Inferior parietal cortex (tissue), 1 donor: ENCODE measurements around the gene NEU1.

Experiments
- DNase-seq: peaks from one replicate; pipeline ENCODE4 v3.0.0-alpha.2; 2016; ENCODE audit errors: extremely low spot score

NEU1 gene

DNA sequence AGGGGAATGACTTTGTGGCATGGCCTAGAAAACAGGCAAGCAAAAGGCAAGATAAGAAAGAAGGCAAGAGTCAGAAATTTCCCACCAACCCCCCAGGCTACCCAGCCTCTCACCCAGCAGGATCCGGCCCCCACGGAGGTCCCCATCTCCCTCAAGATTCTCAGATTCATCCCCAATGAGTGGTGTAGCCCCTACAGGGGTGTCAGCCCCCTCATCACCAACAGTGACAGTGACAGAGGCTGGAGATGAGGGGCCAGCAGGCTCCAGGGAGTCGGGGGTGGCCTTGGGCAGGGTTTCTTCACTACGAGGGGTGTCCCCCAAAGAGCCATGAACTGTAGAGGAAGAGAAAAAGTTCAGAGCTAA, 33.9 kb upstream of the NEU1 start:
- DNase-seq = no peak

DNA sequence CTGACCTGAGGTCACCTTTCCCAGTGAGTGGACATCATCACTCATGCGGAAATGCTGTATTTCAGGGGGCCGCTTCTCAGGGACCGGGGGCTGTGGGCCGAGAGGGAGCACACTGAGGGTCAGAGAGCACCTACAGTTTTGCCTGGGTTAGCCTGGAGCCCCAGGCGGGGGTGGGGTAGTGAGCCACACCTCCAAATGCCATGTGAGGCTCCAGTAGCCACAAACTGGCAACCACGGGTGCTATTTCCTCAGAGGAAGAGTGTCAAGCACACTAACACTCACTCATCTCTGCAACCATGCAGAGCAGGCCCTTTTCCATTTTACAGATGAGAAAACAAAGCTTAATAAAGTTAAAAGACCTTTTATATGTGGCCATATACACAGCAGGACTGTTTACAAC, 30.2 kb upstream of the NEU1 start:
- DNase-seq = no peak

DNA sequence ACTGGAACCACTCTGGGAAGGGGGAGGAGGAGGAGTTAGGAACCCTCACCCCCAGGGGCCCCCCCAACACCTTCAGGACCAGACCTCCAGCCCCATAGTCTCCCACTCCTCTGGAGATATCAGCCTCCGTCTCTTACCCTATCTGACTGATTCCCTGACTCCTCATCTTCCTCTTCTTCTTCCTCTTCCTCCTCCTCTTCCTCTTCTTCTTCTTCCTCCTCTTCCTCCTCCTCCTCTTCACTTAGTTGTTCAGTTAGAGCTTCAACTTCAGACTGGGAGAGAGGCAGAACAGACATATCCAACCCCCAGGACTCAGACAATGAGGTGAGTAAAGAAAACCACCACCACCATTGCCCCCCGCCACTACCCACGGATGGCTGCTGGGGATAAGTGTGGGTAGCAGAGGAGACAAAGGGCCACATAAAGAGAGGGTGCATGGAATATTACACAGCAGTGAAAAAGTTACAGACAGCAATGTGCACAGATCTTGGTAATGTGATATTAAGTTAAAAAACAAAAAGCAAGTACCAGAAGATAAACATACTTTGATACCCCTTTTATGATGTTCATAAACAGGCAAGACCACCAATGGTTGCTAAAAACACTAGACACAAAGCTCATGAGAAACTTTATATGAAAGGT, 26.8 kb upstream of the NEU1 start:
- DNase-seq = no peak

DNA sequence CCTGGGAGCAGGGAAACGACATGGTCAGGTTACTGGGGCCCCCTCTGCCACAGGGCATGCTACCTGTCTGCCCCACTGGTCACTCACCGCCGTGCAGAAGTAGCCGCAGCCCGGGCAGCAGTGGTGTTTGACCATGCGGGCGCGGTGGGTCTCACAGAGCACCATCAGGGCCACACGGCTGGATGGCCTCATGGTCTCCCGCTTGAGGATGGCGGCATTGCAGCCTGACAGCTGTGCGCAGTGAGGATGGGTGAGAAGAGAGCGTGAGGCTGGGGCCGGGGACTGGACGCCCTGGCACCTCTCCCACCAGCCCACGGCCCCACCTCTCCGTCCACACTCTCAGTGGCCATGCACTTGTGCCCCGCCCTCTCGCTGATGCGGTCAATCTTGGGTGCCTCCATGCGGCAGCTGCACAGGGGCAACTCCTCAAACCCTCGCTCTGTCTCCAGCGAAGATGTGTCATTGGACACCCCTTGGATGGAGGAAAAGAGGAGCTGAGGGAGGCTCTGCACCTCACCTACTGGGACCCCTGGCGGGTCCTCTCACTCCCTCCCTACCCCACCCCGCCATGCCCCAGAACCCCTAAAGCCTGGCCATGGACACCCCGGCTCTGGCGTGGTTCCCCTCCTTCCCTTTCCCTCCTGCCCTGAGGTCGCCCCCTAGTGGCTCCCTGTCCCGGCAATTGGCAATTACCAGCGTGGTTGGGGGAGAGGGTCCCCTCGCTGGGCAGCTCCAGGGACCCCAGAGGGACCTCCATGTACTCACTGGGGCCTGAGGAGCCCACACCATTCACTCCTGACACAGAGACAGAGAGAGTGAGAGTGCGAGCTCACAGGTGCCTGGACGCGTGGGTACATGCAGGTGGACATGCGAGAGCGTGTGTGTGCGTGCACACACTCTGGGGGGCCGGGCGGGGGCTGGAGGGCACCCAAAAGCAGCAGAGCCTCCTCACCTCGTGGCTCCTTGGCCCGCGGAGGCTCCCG, 25.9 kb upstream of the NEU1 start:
- peak; percentile 17 for DNase-seq

GRCh38 chr6:31887173-31888007, 24.8 kb upstream of the NEU1 start:
- no peak for DNase-seq

DNA sequence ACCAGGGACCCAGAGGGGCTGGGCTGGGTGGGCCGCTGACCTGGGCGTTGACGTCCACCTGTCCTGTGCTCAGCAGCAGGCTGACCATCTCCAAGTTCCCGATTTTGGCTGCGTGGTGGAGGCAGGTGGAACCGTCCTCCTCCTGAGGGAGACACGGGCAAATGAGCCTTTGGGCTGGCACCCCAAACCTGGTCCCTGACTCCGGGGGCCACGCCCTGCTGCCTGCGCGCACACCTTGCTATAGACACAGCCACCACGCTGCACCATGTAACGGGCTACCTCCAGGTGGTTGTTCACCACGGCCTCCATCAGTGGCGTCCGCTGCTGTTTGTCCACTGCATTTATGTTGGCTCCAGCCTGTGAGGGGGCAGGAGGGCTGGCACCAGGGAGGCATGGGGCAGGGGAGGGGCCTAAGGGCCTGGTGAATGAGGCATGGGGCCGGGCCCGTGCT, 23.9 kb upstream of the NEU1 start:
- no peak for DNase-seq

DNA sequence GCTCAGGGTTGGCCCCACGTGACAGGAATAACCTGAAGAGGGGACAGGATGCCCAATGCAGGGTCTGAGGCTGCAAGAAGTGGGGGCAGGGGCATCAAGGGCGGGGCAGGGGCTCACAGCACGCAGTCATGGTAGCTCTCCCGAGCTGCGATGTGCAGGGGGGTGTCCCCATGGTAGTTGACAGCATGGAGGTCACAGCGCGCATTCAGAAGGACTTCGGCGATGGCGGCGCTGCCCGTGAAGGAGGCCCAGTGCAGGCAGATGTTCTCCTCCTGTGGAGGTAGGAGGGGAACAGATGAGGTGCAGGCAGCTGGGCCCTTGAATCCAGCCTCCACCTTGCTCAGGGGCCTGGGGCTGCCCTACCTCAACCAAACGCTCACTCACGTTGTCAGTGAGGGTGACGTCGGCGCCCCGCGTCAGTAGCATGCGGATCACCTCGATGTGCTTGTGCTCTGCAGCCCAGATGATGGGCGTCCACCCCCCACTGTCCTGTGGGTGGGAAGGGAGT, 22.0 kb upstream of the NEU1 start:
- DNase-seq = no peak

DNA sequence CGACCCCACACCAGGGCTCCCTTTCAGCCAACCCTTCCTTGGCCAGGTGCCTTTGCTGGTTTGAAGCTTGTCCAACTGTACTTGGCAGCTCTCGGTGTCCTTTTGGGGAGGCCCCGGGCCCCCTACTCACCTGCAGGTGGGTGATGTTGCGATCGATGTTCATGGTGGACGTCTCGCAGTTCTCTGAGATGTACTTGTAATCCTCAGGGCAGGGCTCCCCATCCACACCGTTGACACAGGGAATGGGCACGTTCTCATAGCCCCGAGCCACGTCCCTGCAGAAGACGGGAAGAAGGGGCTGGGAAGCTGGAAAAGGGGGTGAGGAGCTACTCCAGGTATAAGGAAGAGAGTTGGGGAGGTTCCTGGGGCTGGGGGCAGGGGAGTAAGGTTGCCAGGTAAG, 21.1 kb upstream of the NEU1 start:
- DNase-seq = no peak

GRCh38 chr6:31882344-31882743, 19.7 kb upstream of the NEU1 start:
- DNase-seq = no peak

DNA sequence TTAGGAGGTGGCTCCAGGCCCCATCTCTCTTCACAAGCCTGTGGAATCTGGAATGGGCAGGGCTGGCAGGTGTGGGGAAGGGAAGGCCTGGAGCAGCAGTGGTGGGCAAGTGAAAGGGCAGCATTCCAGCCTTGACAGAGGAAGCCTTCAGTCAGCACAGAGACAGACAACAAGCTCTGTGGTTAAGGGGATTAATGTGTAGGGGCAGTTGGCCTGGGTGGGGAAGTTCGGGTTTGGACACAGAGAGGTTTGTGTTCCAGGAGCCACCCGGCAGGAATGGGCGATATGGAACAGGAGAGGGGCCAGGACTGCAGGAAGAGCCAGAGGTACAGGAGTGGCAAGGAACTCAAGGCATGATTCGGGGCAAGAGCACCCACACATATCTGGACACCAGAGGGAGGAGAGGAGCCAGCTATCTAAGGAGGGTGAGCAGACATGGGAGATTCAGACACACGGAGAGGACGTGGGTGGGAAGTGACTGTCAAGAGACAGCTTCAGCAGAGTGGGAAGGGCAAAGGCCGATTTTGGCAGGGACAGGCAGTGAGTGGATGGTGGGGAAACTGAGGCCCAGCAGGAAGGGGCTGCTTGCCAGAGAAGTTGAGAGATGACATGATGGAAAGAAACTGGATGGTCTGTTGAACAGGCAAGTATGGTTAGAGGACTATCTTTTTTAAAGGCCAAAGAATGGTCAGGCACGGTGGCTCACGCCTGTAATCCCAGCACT, 18.7 kb upstream of the NEU1 start:
- DNase-seq = no peak

DNA sequence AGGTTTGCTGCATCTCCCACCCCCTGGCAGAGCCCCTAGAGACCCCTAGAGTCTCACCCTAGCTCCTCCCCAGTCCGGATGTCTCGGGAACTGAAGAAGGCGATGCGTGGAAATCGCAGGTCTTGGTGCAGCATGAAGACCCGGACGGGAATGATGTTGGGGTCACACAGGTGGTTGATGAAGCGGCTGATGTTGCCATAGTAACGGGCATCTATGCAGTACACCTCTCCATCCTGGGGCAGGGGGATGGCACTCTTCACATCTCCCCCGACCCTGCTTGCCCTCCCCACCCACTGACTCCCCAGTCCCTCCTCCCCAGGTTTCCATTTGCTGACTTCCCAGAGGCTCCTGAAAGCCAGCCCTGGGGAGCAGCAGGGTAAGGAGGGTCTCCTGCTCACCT, 18.0 kb upstream of the NEU1 start:
- no peak for DNase-seq

DNA sequence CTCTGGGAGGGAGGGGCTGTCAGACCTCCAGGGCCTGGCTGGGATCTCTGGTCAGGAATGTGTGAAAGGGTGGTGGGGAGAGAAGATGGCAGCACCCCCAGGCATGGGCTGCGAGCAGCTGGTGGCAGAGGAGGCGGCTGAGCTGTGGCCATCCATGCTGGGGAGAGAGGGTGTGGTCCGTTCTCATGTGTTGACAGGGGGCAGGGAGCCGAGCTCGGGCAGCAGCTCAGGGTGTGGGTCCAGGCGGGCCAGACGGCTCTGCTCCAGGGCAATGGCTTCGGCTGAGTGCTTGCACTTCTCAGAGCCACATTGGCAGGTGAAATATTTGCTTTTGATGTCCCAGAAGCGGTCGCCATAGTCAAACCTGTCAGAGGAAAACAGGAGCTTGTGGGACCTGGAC, 17.3 kb upstream of the NEU1 start:
- DNase-seq = no peak

GRCh38 chr6:31879143-31879542, 16.5 kb upstream of the NEU1 start:
- DNase-seq = no peak

GRCh38 chr6:31878726-31879125, 16.1 kb upstream of the NEU1 start, which contains the start of gene SLC44A4:
Gene SLC44A4, minus strand, starts transcription at chr6:31878997. Its CDS starts 17 bp downstream, at chr6:31878980.
- no peak for DNase-seq

- DNase-seq = no peak
Measured at GRCh38 chr6:31878222-31878621, 15.6 kb upstream of the NEU1 start.

DNA sequence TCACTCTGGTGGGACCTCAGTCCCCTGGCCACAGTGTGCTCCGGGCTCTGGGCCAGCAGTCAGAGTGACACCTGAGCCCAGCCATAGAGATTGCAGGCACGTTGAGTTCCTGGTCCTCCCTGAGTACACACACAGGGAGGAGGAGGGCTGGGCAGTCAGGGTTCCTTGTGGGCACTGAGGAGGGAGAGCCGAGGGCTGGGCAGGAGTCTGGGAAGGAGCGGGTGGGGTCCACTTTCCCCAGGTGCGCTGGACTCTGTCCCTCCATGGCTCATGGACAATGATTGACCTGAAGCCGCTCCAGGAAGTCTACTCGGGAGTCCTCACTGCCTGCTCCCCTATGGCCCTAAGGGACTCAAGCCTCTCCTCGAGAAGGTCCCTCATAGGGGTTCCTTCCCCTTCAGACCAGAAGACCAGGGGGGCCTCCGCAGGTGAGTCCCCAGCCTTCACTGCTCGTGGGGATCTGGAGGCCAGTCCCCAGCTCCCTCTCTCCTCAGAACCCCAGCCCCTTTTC, 15.1 kb upstream of the NEU1 start:
- DNase-seq = no peak

GRCh38 chr6:31877125-31877650, 14.6 kb upstream of the NEU1 start:
- DNase-seq = no peak

DNA sequence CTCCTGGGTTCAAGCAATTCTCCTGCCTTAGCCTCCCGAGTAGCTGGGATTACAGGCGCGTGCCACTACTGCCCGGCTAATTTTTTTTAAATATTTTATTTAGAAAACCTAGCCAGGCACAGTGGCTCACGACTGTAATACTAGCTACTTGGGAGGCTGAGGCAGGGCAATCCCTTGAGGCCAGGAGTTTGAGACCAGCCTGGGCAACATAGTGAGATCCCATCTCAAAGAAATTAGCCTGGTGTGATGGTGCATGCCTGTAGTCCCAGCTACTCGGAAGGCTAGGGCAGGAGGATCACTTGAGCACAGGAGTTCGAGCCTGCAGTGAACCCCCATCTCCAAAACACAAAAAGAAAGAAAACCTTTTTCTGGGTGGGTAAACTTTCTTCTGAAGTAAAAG, 13.7 kb upstream of the NEU1 start:
- DNase-seq = no peak

- DNase-seq = no peak
Measured at GRCh38 chr6:31875877-31876276, 13.3 kb upstream of the NEU1 start.

DNA sequence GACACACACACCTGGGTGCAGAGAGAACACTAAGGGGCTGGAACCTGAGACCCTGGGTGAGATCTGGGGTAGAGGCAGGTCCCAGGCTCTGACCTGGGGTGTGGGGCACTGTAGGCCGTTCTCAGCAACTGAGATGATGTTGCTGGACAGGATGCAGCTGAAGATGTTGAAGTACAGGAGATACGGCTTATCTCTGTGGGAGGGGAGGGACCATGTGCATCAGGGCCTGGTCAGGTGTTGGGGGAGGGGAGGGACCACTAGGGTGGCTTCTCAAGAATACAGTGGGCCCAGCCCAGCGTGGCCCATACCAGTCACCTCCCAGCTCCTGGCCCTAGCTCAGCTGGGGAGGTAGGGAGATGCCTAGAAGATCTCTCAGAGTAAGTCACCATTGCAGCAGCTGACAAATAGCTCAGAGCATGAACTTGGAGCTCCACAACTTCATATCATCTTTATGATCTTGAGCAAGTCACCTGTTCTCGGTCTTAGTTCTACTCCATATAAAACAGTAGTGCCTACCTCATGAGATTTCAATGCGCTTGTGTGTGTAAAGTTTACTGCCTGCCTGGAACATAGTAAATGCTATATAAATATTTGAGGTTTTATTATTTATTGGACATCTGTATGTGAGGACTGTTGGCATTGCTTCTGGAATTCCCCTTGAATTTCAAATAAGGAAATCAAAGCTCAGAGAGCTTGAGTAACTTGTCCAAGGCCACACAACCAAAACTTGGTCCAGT, 12.4 kb upstream of the NEU1 start:
- DNase-seq = no peak
